HG02840 (cell line): ENCODE data around the gene SERPINB13.
"Not testable (repeated sequence)": the region's sequence is repeated elsewhere in the genome, so short reads cannot be mapped to it uniquely, and the experiment has no call there.

Experiments
- ATAC-seq: cut with Tn5 transposase; IDR thresholded peaks from one replicate; pipeline ENCODE4 v1.9.1; 2021; ENCODE audit warnings: mild to moderate bottlenecking, moderate library complexity, moderate number of reproducible peaks; ENCODE audit not compliant: unreplicated experiment, low FRiP score

SERPINB13 gene

GRCh38 chr18:63644142-63644541 is 57.0 kb downstream of the SERPINB13 start, which contains the start of gene SERPINB4:
Gene SERPINB4, minus strand, starts transcription at chr18:63644256. Its CDS starts 679 bp downstream, at chr18:63643577.
- ATAC-seq: not testable (repeated sequence)

GRCh38 chr18:63644694-63645093 is 57.6 kb downstream of the SERPINB13 start:
- not testable (repeated sequence) for ATAC-seq

- no peak for ATAC-seq
These were observed 59.8 kb downstream of the SERPINB13 start for GRCh38 chr18:63646936-63647335.

GRCh38 chr18:63648241-63648640 is 61.1 kb downstream of the SERPINB13 start:
- no peak for ATAC-seq
